ENCODE data around the gene SOWAHA. TPM values are rescaled to one million over a fixed set of nuclear protein-coding genes. Genes with fewer than 3 reads are reported as not detected.

The SOWAHA gene
- total and polyA plus RNA-seq, 2 of the 8 experiments (the other 6 are each of a cell fraction or from before 2014, with no cell fraction given) = 0.09 to 0.11 TPM

DNA sequence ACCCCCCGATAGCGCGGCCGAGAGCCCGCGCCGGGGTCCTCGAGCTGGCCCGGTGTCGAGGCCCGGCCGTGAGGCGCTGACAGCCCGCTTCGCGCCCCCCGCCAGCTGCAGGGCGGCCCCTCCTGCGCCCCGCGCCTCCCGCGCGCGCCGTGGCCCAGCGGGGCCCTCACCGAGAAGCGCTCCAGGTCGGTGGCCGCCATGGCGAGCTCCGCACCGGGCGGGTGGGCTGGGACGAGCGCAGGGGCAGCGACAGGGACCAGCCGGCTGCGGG, 36.2 kb upstream of the SOWAHA start:
- Histone ChIP-seq H3K4ac (replicated peaks; ENCODE audit: insufficient read length, low read depth, low read length) (no peak overlapping the region), H2BK15ac (ENCODE audit: low read length) (no peak overlapping the region), H3K4me1 (replicated peaks in 1 of 4; ENCODE audit: control insufficient read depth in 3 of 4, insufficient read depth in 4 of 4, low read length in 3 of 4) (peaks cover 0 to 12% (median 3%) of the 10 kb centered on the region in 4 experiments; a peak in 5 of 7 replicates), H3K56ac (replicated peaks; ENCODE audit: insufficient read length, low read depth, low read length) (no peak overlapping the region), H3K23ac (ENCODE audit: insufficient read length) (no peak overlapping the region), H3K79me1 (ENCODE audit: low read depth, low read length) (no peaks in the 10 kb centered on the region; the same call in 1 of the 2 replicates), H4K5ac (ENCODE audit: insufficient read length, low read depth, low read length) (no peak overlapping the region), H4K91ac (replicated peaks; ENCODE audit: insufficient read length, low read length) (no peak overlapping the region), H2AK5ac (ENCODE audit: low read depth, low read length) (no peak overlapping the region), H3K18ac (ENCODE audit: extremely low read depth, low read length) (no peak overlapping the region), H3K36me3 (ENCODE audit: control insufficient read depth in 2 of 4, insufficient read depth in 4 of 4, low read length in 3 of 4) (no peaks in the 10 kb centered on the region), H3K9me3 (ENCODE audit: insufficient read depth in 2 of 2, low read depth in 1 of 2, low read length in 1 of 2) (no peaks in the 10 kb centered on the region), H3K79me2 (ENCODE audit: control insufficient read depth in 1 of 2, insufficient read depth in 2 of 2, low read length in 2 of 2) (peaks cover 0 to 7% of the 10 kb centered on the region in 2 experiments; a peak in 1 of 4 replicates), H3K4me3 (ENCODE audit: extremely low read depth in 1 of 4, insufficient read depth in 2 of 4, low read depth in 3 of 4, low read length in 4 of 4) (peak overlapping the region; percentile 68 to 75 (median 73)), H3K14ac (ENCODE audit: insufficient read length) (no peak overlapping the region), H4K8ac (ENCODE audit: extremely low read depth, insufficient read depth, low read length) (peak overlapping the region; percentile 31; the same call in 1 of the 2 replicates), H4K20me1 (replicated peaks in 1 of 2; ENCODE audit: control insufficient read depth in 1 of 2, insufficient read depth in 2 of 2, low read length in 2 of 2) (peaks cover 3 to 9% of the 10 kb centered on the region in 2 experiments), H3K23me2 (ENCODE audit: low read depth, low read length) (peaks cover 10% of the 10 kb centered on the region), H3K9ac (replicated peaks in 1 of 4; ENCODE audit: extremely low read depth in 1 of 4, low read depth in 3 of 4, low read length in 3 of 4) (peak overlapping the region in 1 of 4 experiments; percentile 64; a peak in 1 of 7 replicates), H3K4me2 (ENCODE audit: insufficient read depth in 1 of 2, low read depth in 2 of 2, low read length in 2 of 2) (peak overlapping the region; percentile 92 to 94), H3K27me3 (replicated peaks in 1 of 4; ENCODE audit: control insufficient read depth in 3 of 4, extremely low read depth in 1 of 4, insufficient read depth in 3 of 4, low read length in 3 of 4) (peaks cover 2 to 51% (median 34%) of the 10 kb centered on the region in 4 experiments), H2BK12ac (ENCODE audit: low read depth, low read length) (no peak overlapping the region), H2BK5ac (ENCODE audit: low read depth, low read length) (no peak overlapping the region), H2AFZ (ENCODE audit: low read length) (no peak overlapping the region; the same call in 1 of the 2 replicates), H2BK120ac (replicated peaks; ENCODE audit: low read depth, low read length) (no peak overlapping the region), H3K27ac (ENCODE audit: low read depth, low read length) (no peak overlapping the region), H2BK20ac (ENCODE audit: low read length) (no peak overlapping the region)
- DNase-seq (ENCODE audit: low read depth in 1 of 2, low spot score in 2 of 2) (no peak), FAIRE-seq (no peak)
- ChIA-PET POLR2A (ENCODE audit: partially characterized antibody) (interaction anchor here (1.0 to 2.7 kb wide), 3 partner anchors 20 to 46 kb away, joined by 3 to 8 read pairs (median 3); partner anchors contain the start of gene CCNI2), CTCF (ENCODE audit: partially characterized antibody) (interaction anchor here (1.2 to 6.6 kb wide), 7 partner anchors 11 to 45 kb away, joined by 3 to 58 read pairs (median 7); no protein-coding TSS in a partner anchor)
- 0 out of 4 replicates have a peak, but pooled peaks of 1 of the 2 experiments have one; percentile 6 for TF ChIP-seq SIN3A (conservative IDR thresholded peaks at IDR 0.05 in 1 of 2, IDR thresholded peaks at IDR 0.05 in 1 of 2; ENCODE audit: low read depth in 1 of 2, low read length in 2 of 2)
- TF ChIP-seq, protein P1, sequence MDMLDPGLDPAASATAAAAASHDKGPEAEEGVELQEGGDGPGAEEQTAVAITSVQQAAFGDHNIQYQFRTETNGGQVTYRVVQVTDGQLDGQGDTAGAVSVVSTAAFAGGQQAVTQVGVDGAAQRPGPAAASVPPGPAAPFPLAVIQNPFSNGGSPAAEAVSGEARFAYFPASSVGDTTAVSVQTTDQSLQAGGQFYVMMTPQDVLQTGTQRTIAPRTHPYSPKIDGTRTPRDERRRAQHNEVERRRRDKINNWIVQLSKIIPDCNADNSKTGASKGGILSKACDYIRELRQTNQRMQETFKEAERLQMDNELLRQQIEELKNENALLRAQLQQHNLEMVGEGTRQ (IDR thresholded peaks at IDR 0.05; ENCODE audit: low read length) = no peak
- 1% methylated on average over 19 of the region's 40 CpGs; no CpG with 5 or more reads in 1 of the 2 experiments for WGBS, 2 experiments (ENCODE audit: extremely low coverage in 1 of 2, insufficient coverage in 1 of 2, insufficient read length in 1 of 2, insufficient replicate concordance in 2 of 2, low coverage in 1 of 2, low lambda C conversion rate in 2 of 2, missing lambda C conversion rate in 1 of 2)
